ENCODE measurements around the gene RPS19. TPM values are rescaled to one million over a fixed set of nuclear protein-coding genes. Genes with fewer than 3 reads are reported as not detected.

RPS19 gene
- total RNA-seq, 1 donor from 2014 or later: 1,667 TPM

DNA sequence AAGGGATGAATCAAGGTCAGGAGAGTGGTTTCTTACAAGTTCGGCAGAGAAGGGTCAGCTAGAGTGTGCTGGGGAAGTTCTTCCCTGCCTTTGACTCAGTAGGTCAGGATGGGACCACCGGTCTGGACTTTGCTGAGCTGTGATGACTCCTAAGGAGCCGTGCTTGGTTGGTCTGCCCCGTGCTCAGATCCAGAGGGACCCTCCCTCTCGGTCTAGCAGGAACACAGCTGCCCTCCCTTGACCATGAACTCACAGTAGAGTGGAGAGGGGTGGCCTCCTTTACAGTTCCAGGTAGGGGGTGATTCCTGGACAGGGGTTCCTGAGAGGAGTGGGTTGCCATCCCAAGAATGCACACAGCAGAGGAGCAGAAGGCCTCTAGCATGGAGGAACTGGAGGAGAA is 4.3 kb downstream of the RPS19 start:
- H3K36me3 ChIP-seq: peaks cover 82% of the 10 kb centered on the region
- no peak for ATAC-seq
- H3K27me3 ChIP-seq: no peaks in the 10 kb centered on the region
- H3K4me3 ChIP-seq: no peak overlapping the region
- H3K27ac ChIP-seq: no peak overlapping the region
- no peak for DNase-seq
- H3K9me3 ChIP-seq: no peaks in the 10 kb centered on the region
- H3K4me1 ChIP-seq: peaks cover 67% of the 10 kb centered on the region
- intact Hi-C loops (cut with DNase I): loop anchor here (10.0 kb wide), 1 partner anchor 70 kb away; no protein-coding TSS in a partner anchor
- no peak for TF ChIP-seq CTCF (IDR thresholded peaks at IDR 0.05)

- no peak for TF ChIP-seq CTCF (IDR thresholded peaks at IDR 0.05)
- ATAC-seq (no peak), DNase-seq (no peak)
- Histone ChIP-seq H3K9me3 (no peaks in the 10 kb centered on the region), H3K4me1 (peaks cover 73% of the 10 kb centered on the region), H3K36me3 (peaks cover 98% of the 10 kb centered on the region), H3K27me3 (no peaks in the 10 kb centered on the region), H3K27ac (no peak overlapping the region), H3K4me3 (no peak overlapping the region)
- intact Hi-C loops (cut with DNase I): loop anchor here (10.0 kb wide), 1 partner anchor 69 kb away; no protein-coding TSS in a partner anchor
These were observed 6.2 kb downstream of the RPS19 start for GRCh38 chr19:41866284-41866683.

DNA sequence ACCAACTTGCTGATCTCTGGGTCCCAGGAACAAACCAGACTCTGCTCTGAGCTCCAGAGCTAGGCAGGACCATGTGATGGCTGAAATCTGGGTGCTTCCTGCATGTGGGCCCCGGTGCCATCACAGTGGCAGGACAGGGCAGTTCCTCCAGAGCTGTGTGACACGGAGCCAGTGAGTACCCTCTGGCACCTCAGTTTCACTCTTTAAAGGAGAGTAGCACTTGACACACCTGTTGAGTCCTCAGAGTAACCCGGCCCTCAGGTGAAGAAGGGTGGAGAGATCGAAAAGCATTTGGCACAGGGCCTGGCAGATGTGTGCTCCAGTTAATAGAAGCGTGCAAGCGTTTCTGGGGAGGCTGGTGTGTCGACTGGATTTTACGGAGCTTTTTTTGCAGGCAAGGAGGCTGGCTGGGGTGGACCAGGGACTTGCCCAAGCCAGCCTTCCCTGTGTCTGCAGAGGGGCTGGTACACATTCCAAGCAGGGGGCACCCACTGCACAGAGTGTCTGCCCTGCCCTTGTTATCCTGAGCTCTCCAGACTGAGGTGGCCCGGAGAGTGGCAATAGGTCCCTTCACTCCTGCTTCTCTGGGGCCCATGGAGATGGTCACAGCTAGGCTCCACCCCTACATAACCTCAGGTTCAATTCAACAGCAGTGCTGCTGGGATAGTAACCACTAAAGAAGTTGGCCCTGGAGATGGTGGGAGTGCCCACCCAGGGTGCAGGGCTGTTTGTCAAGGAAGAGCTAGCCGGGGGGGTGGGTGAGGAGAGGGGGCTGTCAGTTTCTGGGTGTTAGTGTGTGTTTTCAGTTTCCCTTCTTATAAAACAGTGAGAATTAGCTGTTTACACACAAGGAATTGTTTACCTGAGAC is 8.3 kb downstream of the RPS19 start:
- peak overlapping the region; percentile 42 for H3K27ac ChIP-seq
- peak; percentile 71 for ATAC-seq
- no peak for DNase-seq
- TF ChIP-seq CTCF (IDR thresholded peaks at IDR 0.05): no peak
- H3K36me3 ChIP-seq: peaks cover 90% of the 10 kb centered on the region
- peaks cover 70% of the 10 kb centered on the region for H3K4me1 ChIP-seq
- no peaks in the 10 kb centered on the region for H3K27me3 ChIP-seq
- H3K9me3 ChIP-seq: no peaks in the 10 kb centered on the region
- no peak overlapping the region for H3K4me3 ChIP-seq
- intact Hi-C loops (cut with DNase I): loop anchor here (10.0 kb wide), 1 partner anchor 66 kb away; no protein-coding TSS in a partner anchor

DNA sequence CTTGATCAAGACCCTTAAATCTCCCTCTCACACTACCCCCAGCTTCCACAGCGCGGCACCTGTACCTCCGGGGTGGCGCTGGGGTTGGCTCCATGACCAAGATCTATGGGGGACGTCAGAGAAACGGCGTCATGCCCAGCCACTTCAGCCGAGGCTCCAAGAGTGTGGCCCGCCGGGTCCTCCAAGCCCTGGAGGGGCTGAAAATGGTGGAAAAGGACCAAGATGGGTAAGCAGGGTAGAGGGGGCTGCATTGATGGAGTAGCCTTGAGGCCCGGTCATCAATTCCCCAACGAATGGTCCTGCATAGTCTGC is 8.9 kb downstream of the RPS19 start:
- no peaks in the 10 kb centered on the region for H3K9me3 ChIP-seq
- DNase-seq (no peak), ATAC-seq (no peak)
- intact Hi-C loops (cut with DNase I): loop anchor here (10.0 kb wide), 1 partner anchor 66 kb away; no protein-coding TSS in a partner anchor
- TF ChIP-seq CTCF (IDR thresholded peaks at IDR 0.05): no peak
- no peaks in the 10 kb centered on the region for H3K27me3 ChIP-seq
- H3K4me3 ChIP-seq: no peak overlapping the region
- peak overlapping the region; percentile 42 for H3K27ac ChIP-seq
- H3K36me3 ChIP-seq: peaks cover 84% of the 10 kb centered on the region
- peaks cover 67% of the 10 kb centered on the region for H3K4me1 ChIP-seq

DNA sequence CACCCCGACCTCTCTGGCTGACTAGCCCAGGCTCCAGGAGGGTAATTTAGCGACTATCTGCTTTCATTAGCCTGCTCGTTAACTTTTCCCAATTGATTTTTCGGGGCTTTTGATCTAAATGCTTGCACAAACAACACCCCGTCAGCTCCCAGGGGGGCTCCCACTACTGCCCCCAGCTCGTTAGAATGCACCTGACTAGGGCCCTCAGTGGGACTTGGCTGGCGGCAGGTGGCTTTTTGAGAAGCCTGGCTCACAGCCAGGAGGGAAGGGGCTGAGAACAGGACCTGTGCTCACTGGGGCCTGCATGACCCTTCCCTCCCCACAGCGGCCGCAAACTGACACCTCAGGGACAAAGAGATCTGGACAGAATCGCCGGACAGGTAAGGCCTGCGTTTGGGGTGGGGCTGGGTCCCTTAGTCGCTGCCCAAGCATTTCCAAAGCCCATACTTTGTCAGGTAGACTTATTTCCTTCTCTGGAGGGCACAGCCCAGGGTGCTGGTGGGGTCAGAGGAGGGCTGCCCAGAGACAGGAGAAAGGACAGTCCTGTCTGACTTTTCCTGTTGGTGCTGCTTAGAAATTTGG is 9.4 kb downstream of the RPS19 start:
- intact Hi-C loops (cut with DNase I): loop anchor here (10.0 kb wide), 1 partner anchor 65 kb away; no protein-coding TSS in a partner anchor
- Histone ChIP-seq H3K4me1 (peaks cover 63% of the 10 kb centered on the region), H3K27ac (peak overlapping the region; percentile 42)

More for the DNA sequence above, 9.4 kb downstream of the RPS19 start:
- TF ChIP-seq CTCF (IDR thresholded peaks at IDR 0.05): no peak
- Histone ChIP-seq H3K27me3 (no peaks in the 10 kb centered on the region), H3K9me3 (no peaks in the 10 kb centered on the region), H3K4me3 (no peak overlapping the region), H3K36me3 (peaks cover 79% of the 10 kb centered on the region)
- ATAC-seq (no peak), DNase-seq (no peak)

Measured in upper lobe of right lung (tissue), 1 donor.